ENCODE data around the gene CHSY1.

CHSY1 gene

GRCh38 chr15:101138913-101139880 is 112.7 kb downstream of the CHSY1 start:
- Histone ChIP-seq H3K27me3 (ENCODE audit: insufficient read depth, low read length) (no peaks in the 10 kb centered on the region), H3K27ac (ENCODE audit: low read length) (no peak overlapping the region), H3K9ac (ENCODE audit: low read depth, low read length) (no peak overlapping the region), H3K9me3 (ENCODE audit: insufficient read depth, low read depth, low read length) (no peaks in the 10 kb centered on the region), H3K4me3 (ENCODE audit: low read length) (no peak overlapping the region), H3K4me1 (ENCODE audit: insufficient read depth, low read length) (no peaks in the 10 kb centered on the region), H3K36me3 (ENCODE audit: insufficient read depth, low read depth, low read length) (no peaks in the 10 kb centered on the region)

- Histone ChIP-seq H3K4me3 (ENCODE audit: low read length) (no peak overlapping the region), H3K27me3 (ENCODE audit: insufficient read depth, low read length) (no peaks in the 10 kb centered on the region), H3K27ac (ENCODE audit: low read length) (no peak overlapping the region), H3K36me3 (ENCODE audit: insufficient read depth, low read depth, low read length) (no peaks in the 10 kb centered on the region), H3K9me3 (ENCODE audit: insufficient read depth, low read depth, low read length) (no peaks in the 10 kb centered on the region), H3K9ac (ENCODE audit: low read depth, low read length) (no peak overlapping the region), H3K4me1 (ENCODE audit: insufficient read depth, low read length) (no peaks in the 10 kb centered on the region)
Measured at GRCh38 chr15:101138086-101138660, 113.7 kb downstream of the CHSY1 start.

DNA sequence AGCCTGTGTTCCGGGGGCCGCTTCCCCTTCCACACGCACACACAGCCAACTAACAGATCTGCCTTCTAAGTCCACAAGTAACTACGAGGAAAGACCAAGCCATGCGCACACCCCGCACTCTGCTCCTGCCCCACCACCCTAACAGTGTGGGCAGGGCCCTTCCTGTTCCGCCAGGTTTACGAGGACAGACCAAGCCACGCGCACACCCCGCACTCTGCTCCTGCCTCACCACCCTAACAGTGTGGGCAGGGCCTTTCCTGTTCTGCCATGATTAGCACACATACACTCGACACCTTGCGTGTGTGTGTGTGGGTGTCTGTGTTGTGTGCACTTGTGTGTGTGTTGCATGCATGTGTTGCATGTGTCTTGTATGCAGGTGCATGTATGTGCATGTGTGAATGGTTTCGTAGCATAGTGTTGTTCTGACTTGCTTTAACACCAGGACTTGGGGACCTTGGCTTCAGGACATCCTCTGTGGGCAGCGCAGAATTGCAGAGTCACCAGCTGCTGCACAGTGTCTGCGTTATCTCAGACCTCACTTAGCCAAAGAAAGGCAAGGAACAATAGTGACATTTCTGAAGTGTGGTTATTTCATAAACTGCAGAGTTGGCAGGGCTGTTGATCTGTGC is 114.4 kb downstream of the CHSY1 start:
- Histone ChIP-seq H3K9ac (ENCODE audit: low read depth, low read length) (no peak overlapping the region), H3K27ac (ENCODE audit: low read length) (no peak overlapping the region), H3K9me3 (ENCODE audit: insufficient read depth, low read depth, low read length) (no peaks in the 10 kb centered on the region), H3K4me3 (ENCODE audit: low read length) (no peak overlapping the region), H3K27me3 (ENCODE audit: insufficient read depth, low read length) (no peaks in the 10 kb centered on the region), H3K36me3 (ENCODE audit: insufficient read depth, low read depth, low read length) (no peaks in the 10 kb centered on the region), H3K4me1 (ENCODE audit: insufficient read depth, low read length) (no peaks in the 10 kb centered on the region)

- Histone ChIP-seq H3K4me3 (ENCODE audit: low read length) (no peak overlapping the region), H3K36me3 (ENCODE audit: insufficient read depth, low read depth, low read length) (no peaks in the 10 kb centered on the region), H3K27ac (ENCODE audit: low read length) (no peak overlapping the region), H3K9ac (ENCODE audit: low read depth, low read length) (no peak overlapping the region), H3K27me3 (ENCODE audit: insufficient read depth, low read length) (no peaks in the 10 kb centered on the region), H3K4me1 (ENCODE audit: insufficient read depth, low read length) (no peaks in the 10 kb centered on the region), H3K9me3 (ENCODE audit: insufficient read depth, low read depth, low read length) (no peaks in the 10 kb centered on the region)
Measured at GRCh38 chr15:101136381-101137268, 115.2 kb downstream of the CHSY1 start.

DNA sequence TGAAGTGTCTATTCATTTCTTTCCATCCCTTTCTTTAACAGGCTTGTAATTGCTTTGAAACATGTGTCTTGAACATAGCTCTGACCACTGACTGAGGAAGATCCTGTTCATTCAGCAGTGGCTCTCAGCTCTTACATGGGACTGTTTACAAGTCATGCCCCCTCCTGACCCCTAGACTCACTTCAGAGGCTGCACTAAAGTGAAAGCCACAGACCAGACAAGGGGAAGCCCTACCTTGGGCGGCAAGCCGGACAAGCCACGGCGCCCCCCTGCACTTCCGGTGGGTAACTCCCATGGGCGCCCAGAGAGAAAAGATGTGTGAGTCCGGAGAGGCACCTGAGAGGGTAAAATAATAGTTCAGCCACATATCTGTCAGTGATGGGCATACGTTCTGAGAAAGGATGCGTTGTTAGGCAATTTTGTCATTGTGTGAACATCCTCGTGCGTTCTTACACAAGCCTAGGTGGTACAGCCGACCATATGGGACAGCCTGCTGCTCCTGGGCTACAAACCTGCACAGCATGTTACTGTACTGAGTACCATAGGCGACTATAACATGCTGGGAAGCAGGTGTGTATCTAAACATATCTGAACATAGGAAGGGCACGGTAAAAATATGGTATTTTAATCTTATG is 116.2 kb downstream of the CHSY1 start:
- Histone ChIP-seq H3K9me3 (ENCODE audit: insufficient read depth, low read depth, low read length) (no peaks in the 10 kb centered on the region), H3K36me3 (ENCODE audit: insufficient read depth, low read depth, low read length) (no peaks in the 10 kb centered on the region), H3K27me3 (ENCODE audit: insufficient read depth, low read length) (no peaks in the 10 kb centered on the region), H3K27ac (ENCODE audit: low read length) (no peak overlapping the region), H3K4me1 (ENCODE audit: insufficient read depth, low read length) (no peaks in the 10 kb centered on the region), H3K4me3 (ENCODE audit: low read length) (no peak overlapping the region), H3K9ac (ENCODE audit: low read depth, low read length) (no peak overlapping the region)

DNA sequence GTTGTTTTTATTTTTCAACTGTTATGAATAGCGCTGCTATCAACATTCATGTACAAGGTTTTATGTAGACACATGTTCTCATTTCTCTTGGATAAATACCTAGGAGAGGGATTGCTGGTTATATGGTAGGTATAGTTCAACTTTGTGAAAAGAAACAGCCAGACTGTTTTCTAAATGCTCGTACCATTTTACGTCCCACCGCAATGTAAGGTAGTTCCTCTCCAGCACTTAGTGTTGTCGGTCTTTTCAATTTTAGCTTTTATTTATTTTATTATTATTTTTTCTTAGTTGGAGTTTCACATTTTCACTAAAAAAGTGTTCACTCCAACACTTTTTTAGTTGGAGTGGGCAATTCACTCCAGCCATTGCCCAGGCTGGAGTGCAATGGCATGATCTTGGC is 117.1 kb downstream of the CHSY1 start:
- no peaks in the 10 kb centered on the region for H3K4me1 ChIP-seq (ENCODE audit: insufficient read depth, low read length)
- H3K27me3 ChIP-seq (ENCODE audit: insufficient read depth, low read length), result no peaks in the 10 kb centered on the region
- no peak overlapping the region for H3K4me3 ChIP-seq (ENCODE audit: low read length)
- no peak overlapping the region for H3K9ac ChIP-seq (ENCODE audit: low read depth, low read length)
- no peaks in the 10 kb centered on the region for H3K9me3 ChIP-seq (ENCODE audit: insufficient read depth, low read depth, low read length)
- no peaks in the 10 kb centered on the region for H3K36me3 ChIP-seq (ENCODE audit: insufficient read depth, low read depth, low read length)
- no peak overlapping the region for H3K27ac ChIP-seq (ENCODE audit: low read length)

DNA sequence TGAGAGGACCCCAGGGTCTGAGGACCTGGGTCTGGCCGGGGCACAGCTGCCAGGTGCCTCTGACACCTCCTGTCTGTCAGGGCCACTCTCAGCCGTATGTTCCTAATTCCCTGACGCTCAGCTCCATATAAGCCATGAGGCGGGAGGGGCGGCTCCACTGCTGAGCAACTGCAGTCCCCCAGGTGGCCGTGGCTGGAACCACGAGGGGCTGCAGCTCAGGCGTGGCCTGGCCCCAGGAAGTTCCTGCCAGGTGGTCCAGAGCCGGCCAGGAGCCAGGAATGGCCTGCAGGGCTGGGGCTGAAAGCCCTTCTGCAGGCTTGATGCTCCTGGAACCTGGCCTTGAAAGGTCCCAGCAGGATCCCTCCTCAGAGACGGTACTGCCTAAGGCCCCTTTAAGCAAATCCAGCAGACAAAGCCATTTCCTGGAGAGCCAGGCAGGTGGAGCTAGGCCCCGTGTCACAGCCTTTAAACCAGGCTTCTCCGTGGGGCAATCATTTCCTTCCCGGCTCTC is 118.0 kb downstream of the CHSY1 start:
- Histone ChIP-seq H3K4me3 (ENCODE audit: low read length) (no peak overlapping the region), H3K36me3 (ENCODE audit: insufficient read depth, low read depth, low read length) (no peaks in the 10 kb centered on the region), H3K27me3 (ENCODE audit: insufficient read depth, low read length) (no peaks in the 10 kb centered on the region), H3K9me3 (ENCODE audit: insufficient read depth, low read depth, low read length) (no peaks in the 10 kb centered on the region), H3K27ac (ENCODE audit: low read length) (no peak overlapping the region), H3K9ac (ENCODE audit: low read depth, low read length) (no peak overlapping the region), H3K4me1 (ENCODE audit: insufficient read depth, low read length) (no peaks in the 10 kb centered on the region)

- no peak overlapping the region for H3K9ac ChIP-seq (ENCODE audit: low read depth, low read length)
- H3K4me3 ChIP-seq (ENCODE audit: low read length), result no peak overlapping the region
- H3K27ac ChIP-seq (ENCODE audit: low read length), result no peak overlapping the region
- 0 out of 2 replicates have a peak, but pooled peaks cover 2% of the 10 kb centered on the region for H3K9me3 ChIP-seq (ENCODE audit: insufficient read depth, low read depth, low read length)
- H3K36me3 ChIP-seq (ENCODE audit: insufficient read depth, low read depth, low read length), result no peaks in the 10 kb centered on the region
- H3K4me1 ChIP-seq (ENCODE audit: insufficient read depth, low read length), result no peaks in the 10 kb centered on the region
- no peaks in the 10 kb centered on the region for H3K27me3 ChIP-seq (ENCODE audit: insufficient read depth, low read length)
Measured at GRCh38 chr15:101133181-101133460, 118.7 kb downstream of the CHSY1 start.

- Histone ChIP-seq H3K27ac (ENCODE audit: low read length) (no peak overlapping the region), H3K4me1 (ENCODE audit: insufficient read depth, low read length) (no peaks in the 10 kb centered on the region), H3K36me3 (ENCODE audit: insufficient read depth, low read depth, low read length) (no peaks in the 10 kb centered on the region), H3K4me3 (ENCODE audit: low read length) (no peak overlapping the region), H3K27me3 (ENCODE audit: insufficient read depth, low read length) (no peaks in the 10 kb centered on the region), H3K9ac (ENCODE audit: low read depth, low read length) (no peak overlapping the region), H3K9me3 (ENCODE audit: insufficient read depth, low read depth, low read length) (0 out of 2 replicates have a peak, but pooled peaks cover 7% of the 10 kb centered on the region)
Measured at GRCh38 chr15:101132390-101133180, 119.3 kb downstream of the CHSY1 start.

DNA sequence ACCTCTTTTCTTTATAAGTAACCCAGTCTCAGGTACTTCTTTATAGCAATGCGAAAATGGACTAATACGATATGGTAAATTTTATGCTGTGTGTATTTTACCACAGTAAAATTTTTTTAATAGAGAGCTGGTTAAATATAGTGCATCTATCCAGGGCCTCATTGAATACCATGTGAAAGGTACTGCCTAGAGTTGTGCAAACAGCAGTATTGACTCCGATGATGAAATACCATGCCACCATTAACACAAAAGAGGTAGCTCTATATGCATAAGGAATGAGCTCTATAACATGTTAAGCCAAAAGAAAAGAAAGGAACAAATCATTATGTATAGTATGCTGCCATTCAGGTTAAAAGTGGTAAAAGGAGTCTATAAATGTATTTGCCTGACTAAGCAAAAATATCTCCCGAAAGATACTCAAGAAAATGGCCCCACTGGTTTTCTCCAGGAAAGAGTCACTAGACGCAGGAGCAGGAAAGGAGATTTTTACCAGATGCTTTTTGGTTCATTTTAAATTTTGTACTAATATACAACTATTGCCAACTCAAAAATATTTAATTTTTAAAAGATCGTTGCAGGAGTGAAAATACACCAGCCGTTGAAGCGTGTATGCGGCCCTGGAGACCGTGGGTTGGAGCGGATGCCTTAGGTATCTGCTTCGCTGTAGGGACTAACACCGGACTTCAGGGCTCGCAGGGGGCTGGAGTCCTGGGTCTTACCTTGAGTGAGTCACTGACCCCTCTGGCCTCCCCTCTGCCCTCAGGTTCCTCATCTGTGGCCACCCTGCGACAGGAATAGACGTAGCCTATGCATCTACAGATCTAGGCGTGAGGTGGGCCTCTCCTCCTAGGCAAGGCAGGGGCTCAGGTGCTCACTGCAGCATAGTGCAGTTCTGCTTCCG is 120.1 kb downstream of the CHSY1 start:
- H3K9me3 ChIP-seq (ENCODE audit: insufficient read depth, low read depth, low read length), result 0 out of 2 replicates have a peak, but pooled peaks cover 7% of the 10 kb centered on the region
- no peak overlapping the region for H3K9ac ChIP-seq (ENCODE audit: low read depth, low read length)
- H3K36me3 ChIP-seq (ENCODE audit: insufficient read depth, low read depth, low read length), result no peaks in the 10 kb centered on the region
- H3K27me3 ChIP-seq (ENCODE audit: insufficient read depth, low read length), result no peaks in the 10 kb centered on the region
- no peak overlapping the region for H3K4me3 ChIP-seq (ENCODE audit: low read length)
- H3K4me1 ChIP-seq (ENCODE audit: insufficient read depth, low read length), result peaks cover 3% of the 10 kb centered on the region; the same call in 1 of the 2 replicates
- H3K27ac ChIP-seq (ENCODE audit: low read length), result no peak overlapping the region

Data from iPS-20b (cell line).